ENCODE data around the gene LRAT.
A peak's percentile ranks its signal among the peaks of the same experiment; 100 is the strongest.

GRCh38 chr4:154779362-154779947 lies 35.7 kb downstream of the LRAT start:
- TF ChIP-seq POLR2A (IDR thresholded peaks at IDR 0.05), result no peak
- peak in 4 of 6 experiments; percentile 29 to 75 (median 64) for TF ChIP-seq CTCF (IDR thresholded peaks at IDR 0.05)

All from thyroid gland (tissue), 4 donors.